ENCODE results near the gene VWA1.

VWA1 gene

GRCh38 chr1:1399187-1399871 lies 36.2 kb upstream of the VWA1 start, which contains the start of gene CCNL2 (continued):
- TF ChIP-seq ZNF341 (tag by site-specific recombination; IDR thresholded peaks at IDR 0.05; ENCODE audit: low read depth) (no peak; the same call in 1 of the 2 replicates), KLF17 (tag by site-specific recombination; IDR thresholded peaks at IDR 0.05) (no peak), ELK4 (IDR thresholded peaks at IDR 0.05; ENCODE audit: borderline replicate concordance, low read depth, low read length) (peak; percentile 82; the same call in 1 of the 2 replicates), ZNF639 (tag by site-specific recombination; IDR thresholded peaks at IDR 0.05) (no peak), MEIS1 (CRISPR knock-in tag; IDR thresholded peaks at IDR 0.05; ENCODE audit: borderline replicate concordance) (no peak), ZNF132 (tag by site-specific recombination; IDR thresholded peaks at IDR 0.05; ENCODE audit: borderline replicate concordance) (no peak), ZNF48 (tag by site-specific recombination; IDR thresholded peaks at IDR 0.05) (no peak), ZNF549 (tag by site-specific recombination; IDR thresholded peaks at IDR 0.05) (no peak), YY2 (tag by site-specific recombination; IDR thresholded peaks at IDR 0.05) (peak; percentile 87), ZNF623 (tag by site-specific recombination; IDR thresholded peaks at IDR 0.05) (no peak), ZNF248 (tag by site-specific recombination; IDR thresholded peaks at IDR 0.05) (no peak), ZNF518A (tag by site-specific recombination; conservative IDR thresholded peaks at IDR 0.05; ENCODE audit: low read depth) (0 out of 2 replicates have a peak, but pooled peaks have one; percentile 44), SP7 (tag by site-specific recombination; IDR thresholded peaks at IDR 0.05) (peak; percentile 66; the same call in 1 of the 2 replicates), ZNF23 (tag by site-specific recombination; IDR thresholded peaks at IDR 0.05; ENCODE audit: borderline replicate concordance) (no peak), ZNF433 (tag by site-specific recombination; IDR thresholded peaks at IDR 0.05; ENCODE audit: low read depth) (no peak), ZNF792 (tag by site-specific recombination; IDR thresholded peaks at IDR 0.05) (no peak), BCL11A (tag by site-specific recombination; IDR thresholded peaks at IDR 0.05; ENCODE audit: low read depth) (no peak), ZNF16 (tag by site-specific recombination; IDR thresholded peaks at IDR 0.05; ENCODE audit: low read depth) (no peak), ZBTB49 (tag by site-specific recombination; IDR thresholded peaks at IDR 0.05; ENCODE audit: low read depth) (no peak), ZNF423 (tag by site-specific recombination; IDR thresholded peaks at IDR 0.05) (peak; percentile 25; the same call in 1 of the 2 replicates), ZNF350 (tag by site-specific recombination; IDR thresholded peaks at IDR 0.05) (no peak), ZBTB20 (tag by site-specific recombination; IDR thresholded peaks at IDR 0.05) (peak; percentile 81), ZNF18 (tag by site-specific recombination; IDR thresholded peaks at IDR 0.05) (no peak), ZNF596 (tag by site-specific recombination; IDR thresholded peaks at IDR 0.05) (no peak), ZNF114 (tag by site-specific recombination; IDR thresholded peaks at IDR 0.05) (no peak), REPIN1 (tag by site-specific recombination; IDR thresholded peaks at IDR 0.05; ENCODE audit: low read depth) (no peak)
